ENCODE measurements around the gene EIF2B2. TPM values are rescaled to one million over a fixed set of nuclear protein-coding genes. Genes with fewer than 3 reads are reported as not detected.

Gene EIF2B2
- total and polyA plus RNA-seq, 10 of the 15 experiments (the other 5 are each of a cell fraction or from before 2014, with no cell fraction given) = 17.4 to 168 (median 65.5) TPM

DNA sequence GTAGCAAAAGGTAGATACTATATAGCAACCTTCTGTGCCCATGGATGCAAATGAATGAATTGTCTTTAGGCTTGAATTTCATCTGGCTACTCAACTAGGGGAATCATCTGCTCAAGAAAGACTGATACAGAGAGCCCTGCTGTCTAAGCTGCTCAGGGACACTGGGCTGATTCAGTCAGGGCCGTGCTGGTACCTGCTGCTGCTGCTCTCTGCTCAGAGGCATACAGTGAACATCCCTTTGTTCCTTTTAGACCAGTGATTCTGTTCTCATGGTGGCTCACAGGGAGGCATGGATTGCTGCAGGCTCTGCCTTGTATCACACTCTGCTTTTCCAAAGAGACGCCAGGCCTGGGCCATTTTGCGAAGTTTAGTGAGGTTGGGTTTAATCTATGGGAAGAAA lies 14.1 kb downstream of the EIF2B2 start:
- FAIRE-seq (no peak), ATAC-seq (no peak), DNase-seq (ENCODE audit: low read depth, low spot score) (no peak)
- no peak overlapping the region for H3K4me3 ChIP-seq
- intact Hi-C loops (cut with micrococcal nuclease; ENCODE audit: unreplicated experiment) = no loop called here
- no peak overlapping the region for H3K4me2 ChIP-seq (ENCODE audit: control insufficient read depth, insufficient read depth)
- BruUV-seq (replicated peaks) = no TSS peak
- ChIA-PET POLR2A (no interaction called here), CTCF (no interaction called here), RAD21 (ENCODE audit: unreplicated experiment) (no interaction called here), SMC1A (ENCODE audit: uncharacterized antibody, unreplicated experiment) (no interaction called here)
- no peak overlapping the region for H3K9ac ChIP-seq (ENCODE audit: control insufficient read depth, insufficient read depth, low read length)
- H3K36me3 ChIP-seq (ENCODE audit: control insufficient read depth in 2 of 2, insufficient read depth in 2 of 2, low read length in 1 of 2) = peaks cover 0 to 30% of the 10 kb centered on the region in 2 experiments; a peak in 3 of 4 replicates
- H3K27ac ChIP-seq (ENCODE audit: control insufficient read depth, insufficient read depth) = no peak overlapping the region
- in situ Hi-C loops (cut with MboI) = no loop called here
- no peak overlapping the region for H2AFZ ChIP-seq (ENCODE audit: control insufficient read depth, low read depth, low read length)
- no peaks in the 10 kb centered on the region for H3K79me2 ChIP-seq (ENCODE audit: control insufficient read depth, insufficient read depth, low read length)
- no peaks in the 10 kb centered on the region for H3K9me3 ChIP-seq (replicated peaks; ENCODE audit: control insufficient read depth, insufficient read depth, low read length)
- H4K20me1 ChIP-seq (ENCODE audit: control insufficient read depth, insufficient read depth) = no peaks in the 10 kb centered on the region
- no peaks in the 10 kb centered on the region for H3K27me3 ChIP-seq (replicated peaks in 1 of 2; ENCODE audit: control insufficient read depth in 2 of 2, insufficient read depth in 2 of 2, low read length in 1 of 2)
- no peaks in the 10 kb centered on the region for H3K4me1 ChIP-seq (ENCODE audit: control insufficient read depth, insufficient read depth, low read length)
- 98% methylated on average over 3 of the region's 3 CpGs for WGBS (ENCODE audit: insufficient coverage, insufficient replicate concordance, low lambda C conversion rate, missing lambda C conversion rate)
- TF ChIP-seq KAT2A (conservative IDR thresholded peaks at IDR 0.05; ENCODE audit: control insufficient read depth, low read depth, low read length) = no peak
- no peak for TF ChIP-seq MTA2 (IDR thresholded peaks at IDR 0.05; ENCODE audit: low read depth)
- TF ChIP-seq, protein P1, sequence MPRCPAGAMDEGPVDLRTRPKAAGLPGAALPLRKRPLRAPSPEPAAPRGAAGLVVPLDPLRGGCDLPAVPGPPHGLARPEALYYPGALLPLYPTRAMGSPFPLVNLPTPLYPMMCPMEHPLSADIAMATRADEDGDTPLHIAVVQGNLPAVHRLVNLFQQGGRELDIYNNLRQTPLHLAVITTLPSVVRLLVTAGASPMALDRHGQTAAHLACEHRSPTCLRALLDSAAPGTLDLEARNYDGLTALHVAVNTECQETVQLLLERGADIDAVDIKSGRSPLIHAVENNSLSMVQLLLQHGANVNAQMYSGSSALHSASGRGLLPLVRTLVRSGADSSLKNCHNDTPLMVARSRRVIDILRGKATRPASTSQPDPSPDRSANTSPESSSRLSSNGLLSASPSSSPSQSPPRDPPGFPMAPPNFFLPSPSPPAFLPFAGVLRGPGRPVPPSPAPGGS (IDR thresholded peaks at IDR 0.05; ENCODE audit: borderline replicate concordance, insufficient read depth, low read depth, low read length, poor library complexity, severe bottlenecking) = no peak
- TF ChIP-seq SMAD1 (IDR thresholded peaks at IDR 0.05; ENCODE audit: low read depth, partially characterized antibody) = no peak
- TF ChIP-seq, protein P2, sequence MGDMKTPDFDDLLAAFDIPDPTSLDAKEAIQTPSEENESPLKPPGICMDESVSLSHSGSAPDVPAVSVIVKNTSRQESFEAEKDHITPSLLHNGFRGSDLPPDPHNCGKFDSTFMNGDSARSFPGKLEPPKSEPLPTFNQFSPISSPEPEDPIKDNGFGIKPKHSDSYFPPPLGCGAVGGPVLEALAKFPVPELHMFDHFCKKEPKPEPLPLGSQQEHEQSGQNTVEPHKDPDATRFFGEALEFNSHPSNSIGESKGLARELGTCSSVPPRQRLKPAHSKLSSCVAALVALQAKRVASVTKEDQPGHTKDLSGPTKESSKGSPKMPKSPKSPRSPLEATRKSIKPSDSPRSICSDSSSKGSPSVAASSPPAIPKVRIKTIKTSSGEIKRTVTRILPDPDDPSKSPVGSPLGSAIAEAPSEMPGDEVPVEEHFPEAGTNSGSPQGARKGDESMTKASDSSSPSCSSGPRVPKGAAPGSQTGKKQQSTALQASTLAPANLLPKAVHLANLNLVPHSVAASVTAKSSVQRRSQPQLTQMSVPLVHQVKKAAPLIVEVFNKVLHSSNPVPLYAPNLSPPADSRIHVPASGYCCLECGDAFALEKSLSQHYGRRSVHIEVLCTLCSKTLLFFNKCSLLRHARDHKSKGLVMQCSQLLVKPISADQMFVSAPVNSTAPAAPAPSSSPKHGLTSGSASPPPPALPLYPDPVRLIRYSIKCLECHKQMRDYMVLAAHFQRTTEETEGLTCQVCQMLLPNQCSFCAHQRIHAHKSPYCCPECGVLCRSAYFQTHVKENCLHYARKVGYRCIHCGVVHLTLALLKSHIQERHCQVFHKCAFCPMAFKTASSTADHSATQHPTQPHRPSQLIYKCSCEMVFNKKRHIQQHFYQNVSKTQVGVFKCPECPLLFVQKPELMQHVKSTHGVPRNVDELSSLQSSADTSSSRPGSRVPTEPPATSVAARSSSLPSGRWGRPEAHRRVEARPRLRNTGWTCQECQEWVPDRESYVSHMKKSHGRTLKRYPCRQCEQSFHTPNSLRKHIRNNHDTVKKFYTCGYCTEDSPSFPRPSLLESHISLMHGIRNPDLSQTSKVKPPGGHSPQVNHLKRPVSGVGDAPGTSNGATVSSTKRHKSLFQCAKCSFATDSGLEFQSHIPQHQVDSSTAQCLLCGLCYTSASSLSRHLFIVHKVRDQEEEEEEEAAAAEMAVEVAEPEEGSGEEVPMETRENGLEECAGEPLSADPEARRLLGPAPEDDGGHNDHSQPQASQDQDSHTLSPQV (IDR thresholded peaks at IDR 0.05) = no peak
- no peak for TF ChIP-seq LARP7 (IDR thresholded peaks at IDR 0.05)
- TF ChIP-seq, protein P3, sequence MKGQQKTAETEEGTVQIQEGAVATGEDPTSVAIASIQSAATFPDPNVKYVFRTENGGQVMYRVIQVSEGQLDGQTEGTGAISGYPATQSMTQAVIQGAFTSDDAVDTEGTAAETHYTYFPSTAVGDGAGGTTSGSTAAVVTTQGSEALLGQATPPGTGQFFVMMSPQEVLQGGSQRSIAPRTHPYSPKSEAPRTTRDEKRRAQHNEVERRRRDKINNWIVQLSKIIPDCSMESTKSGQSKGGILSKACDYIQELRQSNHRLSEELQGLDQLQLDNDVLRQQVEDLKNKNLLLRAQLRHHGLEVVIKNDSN (IDR thresholded peaks at IDR 0.05; ENCODE audit: borderline replicate concordance, extremely low read length, insufficient read depth, low read depth, low read length) = no peak
- TF ChIP-seq, protein P4, sequence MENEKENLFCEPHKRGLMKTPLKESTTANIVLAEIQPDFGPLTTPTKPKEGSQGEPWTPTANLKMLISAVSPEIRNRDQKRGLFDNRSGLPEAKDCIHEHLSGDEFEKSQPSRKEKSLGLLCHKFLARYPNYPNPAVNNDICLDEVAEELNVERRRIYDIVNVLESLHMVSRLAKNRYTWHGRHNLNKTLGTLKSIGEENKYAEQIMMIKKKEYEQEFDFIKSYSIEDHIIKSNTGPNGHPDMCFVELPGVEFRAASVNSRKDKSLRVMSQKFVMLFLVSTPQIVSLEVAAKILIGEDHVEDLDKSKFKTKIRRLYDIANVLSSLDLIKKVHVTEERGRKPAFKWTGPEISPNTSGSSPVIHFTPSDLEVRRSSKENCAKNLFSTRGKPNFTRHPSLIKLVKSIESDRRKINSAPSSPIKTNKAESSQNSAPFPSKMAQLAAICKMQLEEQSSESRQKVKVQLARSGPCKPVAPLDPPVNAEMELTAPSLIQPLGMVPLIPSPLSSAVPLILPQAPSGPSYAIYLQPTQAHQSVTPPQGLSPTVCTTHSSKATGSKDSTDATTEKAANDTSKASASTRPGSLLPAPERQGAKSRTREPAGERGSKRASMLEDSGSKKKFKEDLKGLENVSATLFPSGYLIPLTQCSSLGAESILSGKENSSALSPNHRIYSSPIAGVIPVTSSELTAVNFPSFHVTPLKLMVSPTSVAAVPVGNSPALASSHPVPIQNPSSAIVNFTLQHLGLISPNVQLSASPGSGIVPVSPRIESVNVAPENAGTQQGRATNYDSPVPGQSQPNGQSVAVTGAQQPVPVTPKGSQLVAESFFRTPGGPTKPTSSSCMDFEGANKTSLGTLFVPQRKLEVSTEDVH (IDR thresholded peaks at IDR 0.05; ENCODE audit: low read depth, partially characterized antibody) = no peak
- no peak for TF ChIP-seq EGR1 (IDR thresholded peaks at IDR 0.05; ENCODE audit: borderline replicate concordance in 1 of 2, low read depth in 2 of 2, low read length in 2 of 2)
- no peak for TF ChIP-seq IKZF1 (conservative IDR thresholded peaks at IDR 0.05)
- no peak for TF ChIP-seq ZNF207 (IDR thresholded peaks at IDR 0.05; ENCODE audit: borderline replicate concordance)
- TF ChIP-seq POLR2AphosphoS5 (IDR thresholded peaks at IDR 0.05; ENCODE audit: low read length) = no peak
- TF ChIP-seq POLR2AphosphoS2 (IDR thresholded peaks at IDR 0.05; ENCODE audit: low read depth, low read length) = no peak
- no peak for TF ChIP-seq SRF (IDR thresholded peaks at IDR 0.05; ENCODE audit: low read depth in 2 of 2, low read length in 2 of 2)
- no peak for TF ChIP-seq GATAD2B (conservative IDR thresholded peaks at IDR 0.05; ENCODE audit: low read depth)
- TF ChIP-seq FOXK2 (IDR thresholded peaks at IDR 0.05) = no peak

Measured in GM12878 (cell line).